ENCODE data around the gene ZNF524.

Gene ZNF524

GRCh38 chr19:55584871-55585270 is 15.2 kb upstream of the ZNF524 start:
- no peak for DNase-seq (ENCODE audit: extremely low read depth, low read depth)
- TF ChIP-seq CTCF (IDR thresholded peaks at IDR 0.05; ENCODE audit: low read depth, low read length): no peak

GRCh38 chr19:55585658-55586339 is 14.3 kb upstream of the ZNF524 start:
- TF ChIP-seq CTCF (IDR thresholded peaks at IDR 0.05; ENCODE audit: low read depth, low read length): no peak
- DNase-seq (ENCODE audit: extremely low read depth, low read depth): no peak

DNA sequence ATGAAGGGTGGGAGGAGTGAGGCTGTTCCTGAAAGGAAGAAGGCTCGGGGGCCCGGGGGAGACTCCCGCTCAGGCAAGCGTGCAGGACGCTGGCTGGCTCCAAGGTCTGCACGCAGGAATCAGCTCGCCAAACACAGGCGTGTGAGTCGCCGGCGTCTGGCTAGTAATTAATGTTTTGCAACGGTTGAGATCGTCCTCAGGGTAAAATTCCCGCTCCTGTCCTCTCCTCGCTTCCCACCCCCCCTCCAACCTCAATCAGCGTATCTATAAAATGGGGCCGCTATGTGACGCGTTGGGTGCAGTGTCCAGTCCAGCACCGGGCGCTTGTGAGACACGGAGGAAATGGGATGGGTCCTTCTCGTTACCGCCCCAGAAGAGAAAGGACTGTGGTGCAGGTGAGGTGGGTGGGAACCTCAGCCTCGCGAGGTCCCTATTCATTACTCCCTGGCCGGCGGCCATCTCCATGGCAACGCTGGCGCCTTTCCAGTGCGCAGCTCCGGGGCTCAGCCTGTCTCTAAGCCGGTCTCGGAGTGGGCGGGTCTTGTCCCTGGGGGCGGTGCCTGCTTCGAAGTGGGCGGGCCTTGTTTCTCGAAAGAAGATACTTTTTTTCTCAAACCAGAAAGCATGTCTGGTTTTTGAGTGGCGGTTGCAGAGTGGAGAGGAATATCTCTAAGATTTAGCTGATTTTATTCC is 13.0 kb upstream of the ZNF524 start:
- no peak for TF ChIP-seq CTCF (IDR thresholded peaks at IDR 0.05; ENCODE audit: low read depth, low read length)
- peak; percentile 60 for DNase-seq (ENCODE audit: extremely low read depth, low read depth)

- no peak for DNase-seq (ENCODE audit: extremely low read depth, low read depth)
Measured at GRCh38 chr19:55588738-55589137, 11.3 kb upstream of the ZNF524 start.

DNA sequence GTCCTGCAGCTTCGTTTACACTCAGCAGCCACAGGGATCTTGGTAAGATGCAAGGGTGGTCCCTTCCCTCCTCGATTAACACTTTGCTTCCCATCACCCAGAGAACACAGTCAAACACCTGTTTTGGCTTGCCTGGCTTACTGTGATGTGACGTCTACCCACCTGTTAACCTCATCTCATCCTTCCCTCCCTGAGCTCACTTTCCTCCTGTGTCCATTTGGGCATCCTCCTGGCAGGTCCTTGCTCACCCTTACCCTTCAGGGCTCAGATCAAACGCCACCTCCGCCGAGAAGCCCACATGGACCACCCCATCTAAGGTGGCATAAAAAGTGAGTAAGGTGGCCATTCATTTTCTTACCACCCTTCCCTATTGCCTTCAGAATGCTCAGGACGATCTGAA is 10.0 kb upstream of the ZNF524 start:
- DNase-seq (ENCODE audit: extremely low read depth, low read depth): no peak
- no peak for TF ChIP-seq CTCF (IDR thresholded peaks at IDR 0.05; ENCODE audit: low read depth, low read length)

More at GRCh38 chr19:55588738-55589137, 11.3 kb upstream of the ZNF524 start:
- TF ChIP-seq CTCF (IDR thresholded peaks at IDR 0.05; ENCODE audit: low read depth, low read length): no peak

- no peak for TF ChIP-seq CTCF (IDR thresholded peaks at IDR 0.05; ENCODE audit: low read depth, low read length)
- DNase-seq (ENCODE audit: extremely low read depth, low read depth): no peak
Measured at GRCh38 chr19:55590617-55591016, 9.5 kb upstream of the ZNF524 start.

- DNase-seq (ENCODE audit: extremely low read depth, low read depth): no peak
- TF ChIP-seq CTCF (IDR thresholded peaks at IDR 0.05; ENCODE audit: low read depth, low read length): no peak
Measured at GRCh38 chr19:55591555-55591954, 8.5 kb upstream of the ZNF524 start.
